ENCODE measurements around the gene DENND1A. TPM values are rescaled to one million over a fixed set of nuclear protein-coding genes. Genes with fewer than 3 reads are reported as not detected.

The DENND1A gene
- total and polyA plus RNA-seq, 4 donors: 7.9 to 22.0 (median 13.9) TPM

GRCh38 chr9:123497830-123498229 lies 432.1 kb downstream of the DENND1A start:
- 99% methylated on average over 1 of the region's 1 CpG for WGBS
- H3K36me3 ChIP-seq (ENCODE audit: control insufficient read depth in 4 of 4, insufficient read depth in 3 of 4, low read depth in 1 of 4, low read length in 3 of 4): no peaks in the 10 kb centered on the region
- TF ChIP-seq EGR1 (IDR thresholded peaks at IDR 0.05; ENCODE audit: low read depth in 2 of 2): no peak
- TF ChIP-seq HNF4A (conservative IDR thresholded peaks at IDR 0.05): no peak
- TF ChIP-seq CTCF (IDR thresholded peaks at IDR 0.05; ENCODE audit: low read depth, low read length, missing input control): no peak
- no peak for TF ChIP-seq SP1 (IDR thresholded peaks at IDR 0.05)

GRCh38 chr9:123495731-123496130 lies 434.2 kb downstream of the DENND1A start:
- Histone ChIP-seq H3K9ac (ENCODE audit: low read depth in 1 of 2, low read length in 2 of 2) (no peak overlapping the region), H3K36me3 (ENCODE audit: control insufficient read depth in 4 of 4, insufficient read depth in 3 of 4, low read depth in 1 of 4, low read length in 3 of 4) (no peaks in the 10 kb centered on the region), H3K27ac (ENCODE audit: low read depth in 1 of 2, low read length in 2 of 2) (no peak overlapping the region), H3K4me3 (ENCODE audit: low read depth in 1 of 3, low read length in 3 of 3) (no peak overlapping the region), H3K27me3 (ENCODE audit: control insufficient read depth in 4 of 4, insufficient read depth in 4 of 4, low read length in 3 of 4) (no peaks in the 10 kb centered on the region), H3K4me1 (ENCODE audit: control insufficient read depth in 4 of 4, insufficient read depth in 4 of 4, low read length in 3 of 4) (peaks cover 0 to 3% (median 0%) of the 10 kb centered on the region in 4 donors), H3K9me3 (ENCODE audit: control insufficient read depth in 4 of 4, low read length in 3 of 4) (no peaks in the 10 kb centered on the region)
- TF ChIP-seq TAF1 (conservative IDR thresholded peaks at IDR 0.05) (no peak), MAX (IDR thresholded peaks at IDR 0.05) (no peak), RXRA (IDR thresholded peaks at IDR 0.05) (no peak), FOXA2 (IDR thresholded peaks at IDR 0.05) (no peak), NR2F2 (IDR thresholded peaks at IDR 0.05) (no peak), JUND (IDR thresholded peaks at IDR 0.05) (no peak), ZBTB33 (IDR thresholded peaks at IDR 0.05) (no peak), RAD21 (IDR thresholded peaks at IDR 0.05) (no peak)
- no peak for DNase-seq (ENCODE audit: low spot score)
- WGBS: 98% methylated on average over 7 of the region's 7 CpGs

More at GRCh38 chr9:123497830-123498229, 432.1 kb downstream of the DENND1A start:
- Histone ChIP-seq H3K4me3 (ENCODE audit: low read depth in 1 of 3, low read length in 3 of 3) (no peak overlapping the region), H3K9ac (ENCODE audit: low read depth in 1 of 2, low read length in 2 of 2) (no peak overlapping the region), H3K4me1 (ENCODE audit: control insufficient read depth in 4 of 4, insufficient read depth in 4 of 4, low read length in 3 of 4) (peaks cover 0 to 3% (median 0%) of the 10 kb centered on the region in 4 donors), H3K27ac (ENCODE audit: low read depth in 1 of 2, low read length in 2 of 2) (no peak overlapping the region), H3K27me3 (ENCODE audit: control insufficient read depth in 4 of 4, insufficient read depth in 4 of 4, low read length in 3 of 4) (no peaks in the 10 kb centered on the region), H3K9me3 (ENCODE audit: control insufficient read depth in 4 of 4, low read length in 3 of 4) (no peaks in the 10 kb centered on the region)
- no peak for DNase-seq (ENCODE audit: low spot score)

- DNase-seq (ENCODE audit: low spot score): no peak
- TF ChIP-seq HNF4A (conservative IDR thresholded peaks at IDR 0.05): no peak
- TF ChIP-seq RXRA (IDR thresholded peaks at IDR 0.05): no peak
- TF ChIP-seq TAF1 (conservative IDR thresholded peaks at IDR 0.05): no peak
- TF ChIP-seq ZBTB33 (IDR thresholded peaks at IDR 0.05): no peak
- TF ChIP-seq MAX (IDR thresholded peaks at IDR 0.05): no peak
- TF ChIP-seq HNF4G (IDR thresholded peaks at IDR 0.05): no peak
- no peak for TF ChIP-seq YY1 (IDR thresholded peaks at IDR 0.05)
- TF ChIP-seq FOXA2 (IDR thresholded peaks at IDR 0.05): no peak
- no peak for TF ChIP-seq SP1 (IDR thresholded peaks at IDR 0.05)
- TF ChIP-seq NR2F2 (IDR thresholded peaks at IDR 0.05): no peak
- no peak for TF ChIP-seq CTCF (IDR thresholded peaks at IDR 0.05; ENCODE audit: low read depth, low read length, missing input control)
- TF ChIP-seq EGR1 (IDR thresholded peaks at IDR 0.05; ENCODE audit: low read depth in 2 of 2): no peak
- TF ChIP-seq RAD21 (IDR thresholded peaks at IDR 0.05): no peak
- TF ChIP-seq JUND (IDR thresholded peaks at IDR 0.05): no peak
- TF ChIP-seq ATF3 (IDR thresholded peaks at IDR 0.05): no peak
Measured at GRCh38 chr9:123493627-123494026, 436.3 kb downstream of the DENND1A start.

More at GRCh38 chr9:123493627-123494026, 436.3 kb downstream of the DENND1A start:
- no peaks in the 10 kb centered on the region for H3K27me3 ChIP-seq (ENCODE audit: control insufficient read depth in 4 of 4, insufficient read depth in 4 of 4, low read length in 3 of 4)
- H3K36me3 ChIP-seq (ENCODE audit: control insufficient read depth in 4 of 4, insufficient read depth in 3 of 4, low read depth in 1 of 4, low read length in 3 of 4): no peaks in the 10 kb centered on the region
- 91% methylated on average over 8 of the region's 8 CpGs for whole genome bisulfite sequencing
- no peak overlapping the region for H3K9ac ChIP-seq (ENCODE audit: low read depth in 1 of 2, low read length in 2 of 2)
- no peak overlapping the region for H3K27ac ChIP-seq (ENCODE audit: low read depth in 1 of 2, low read length in 2 of 2)
- no peaks in the 10 kb centered on the region for H3K9me3 ChIP-seq (ENCODE audit: control insufficient read depth in 4 of 4, low read length in 3 of 4)
- peaks cover 0 to 3% (median 0%) of the 10 kb centered on the region in 4 donors for H3K4me1 ChIP-seq (ENCODE audit: control insufficient read depth in 4 of 4, insufficient read depth in 4 of 4, low read length in 3 of 4)
- H3K4me3 ChIP-seq (ENCODE audit: low read depth in 1 of 3, low read length in 3 of 3): no peak overlapping the region
